ENCODE data around the gene EVI5L. TPM values are rescaled to one million over a fixed set of nuclear protein-coding genes. Genes with fewer than 3 reads are reported as not detected.
"Not testable (repeated sequence)": the region's sequence is repeated elsewhere in the genome, so short reads cannot be mapped to it uniquely, and the experiment has no call there.

Gene EVI5L
- total RNA-seq, 3 donors from 2014 or later, result 7.5 to 12.5 (median 9.2) TPM

GRCh38 chr19:7857727-7858108 lies 27.7 kb downstream of the EVI5L start:
- DNase-seq (ENCODE audit: low spot score in 2 of 2), result no peak
- H3K27ac ChIP-seq, result no peak overlapping the region
- intact Hi-C loops (cut with DNase I; ENCODE audit: low total_unique reads), result no loop called here
- H3K36me3 ChIP-seq, result no peaks in the 10 kb centered on the region
- TF ChIP-seq CTCF (IDR thresholded peaks at IDR 0.05) (no peak), POLR2A (IDR thresholded peaks at IDR 0.05) (no peak), POLR2AphosphoS5 (IDR thresholded peaks at IDR 0.05) (no peak)
- H3K27me3 ChIP-seq, result no peaks in the 10 kb centered on the region
- no peak overlapping the region for H3K4me3 ChIP-seq
- H3K4me1 ChIP-seq, result peaks cover 0 to 10% of the 10 kb centered on the region in 2 donors
- no peaks in the 10 kb centered on the region for H3K9me3 ChIP-seq

GRCh38 chr19:7858109-7858770 lies 28.2 kb downstream of the EVI5L start:
- H3K27me3 ChIP-seq, result no peaks in the 10 kb centered on the region
- H3K27ac ChIP-seq, result no peak overlapping the region
- H3K9me3 ChIP-seq, result no peaks in the 10 kb centered on the region
- DNase-seq (ENCODE audit: low spot score in 2 of 2), result no peak
- peaks cover 0 to 8% of the 10 kb centered on the region in 2 donors for H3K4me1 ChIP-seq
- TF ChIP-seq POLR2A (IDR thresholded peaks at IDR 0.05) (no peak), POLR2AphosphoS5 (IDR thresholded peaks at IDR 0.05) (no peak), CTCF (IDR thresholded peaks at IDR 0.05) (no peak)
- no peak overlapping the region for H3K4me3 ChIP-seq
- H3K36me3 ChIP-seq, result no peaks in the 10 kb centered on the region
- intact Hi-C loops (cut with DNase I; ENCODE audit: low total_unique reads), result no loop called here

GRCh38 chr19:7859087-7859486 lies 29.1 kb downstream of the EVI5L start:
- H3K27me3 ChIP-seq; H3K4me3 ChIP-seq; H3K27ac ChIP-seq; H3K4me1 ChIP-seq; H3K36me3 ChIP-seq; H3K9me3 ChIP-seq; DNase-seq (ENCODE audit: low spot score in 2 of 2); intact Hi-C loops (cut with DNase I; ENCODE audit: low total_unique reads): not testable (repeated sequence)

- Histone ChIP-seq H3K4me1 (peaks cover 0 to 5% of the 10 kb centered on the region in 2 donors), H3K27ac (no peak overlapping the region), H3K27me3 (no peaks in the 10 kb centered on the region), H3K4me3 (no peak overlapping the region), H3K36me3 (no peaks in the 10 kb centered on the region), H3K9me3 (no peaks in the 10 kb centered on the region)
- intact Hi-C loops (cut with DNase I; ENCODE audit: low total_unique reads), result no loop called here
- DNase-seq (ENCODE audit: low spot score in 2 of 2), result no peak
- no peak for TF ChIP-seq POLR2AphosphoS5 (IDR thresholded peaks at IDR 0.05)
- no peak for TF ChIP-seq POLR2A (IDR thresholded peaks at IDR 0.05)
- no peak for TF ChIP-seq CTCF (IDR thresholded peaks at IDR 0.05)
These were observed 30.1 kb downstream of the EVI5L start for GRCh38 chr19:7859831-7860713.

GRCh38 chr19:7860714-7861618 lies 30.9 kb downstream of the EVI5L start:
- intact Hi-C loops (cut with DNase I; ENCODE audit: low total_unique reads), result no loop called here
- Histone ChIP-seq H3K9me3 (no peaks in the 10 kb centered on the region), H3K36me3 (no peaks in the 10 kb centered on the region), H3K27me3 (no peaks in the 10 kb centered on the region), H3K4me1 (peaks cover 0 to 5% of the 10 kb centered on the region in 2 donors), H3K4me3 (no peak overlapping the region), H3K27ac (no peak overlapping the region)
- TF ChIP-seq POLR2AphosphoS5 (IDR thresholded peaks at IDR 0.05) (no peak), POLR2A (IDR thresholded peaks at IDR 0.05) (no peak)
- DNase-seq (ENCODE audit: low spot score in 2 of 2), result no peak

Data from breast epithelium (tissue), 4 donors.